GM12875 (cell line): ENCODE data around the gene SRCIN1.

Experiments used
- H3K4me3 ChIP-seq: one replicate; pipeline ENCODE4 v1.5.1; 2011; ENCODE audit warnings: low read depth, low read length, control low read depth
- CTCF ChIP-seq: IDR thresholded peaks from 2 replicates; pipeline ENCODE4 v1.5.1; 2011; ENCODE audit warnings: low read depth, mild to moderate bottlenecking, control low read depth, inconsistent platforms, low read length, moderate library complexity, borderline replicate concordance; ENCODE audit not compliant: insufficient read depth

SRCIN1 gene

GRCh38 chr17:38601539-38602351 is 4.0 kb downstream of the SRCIN1 start:
- no peak overlapping the region for H3K4me3 ChIP-seq
- TF ChIP-seq CTCF = no peak

DNA sequence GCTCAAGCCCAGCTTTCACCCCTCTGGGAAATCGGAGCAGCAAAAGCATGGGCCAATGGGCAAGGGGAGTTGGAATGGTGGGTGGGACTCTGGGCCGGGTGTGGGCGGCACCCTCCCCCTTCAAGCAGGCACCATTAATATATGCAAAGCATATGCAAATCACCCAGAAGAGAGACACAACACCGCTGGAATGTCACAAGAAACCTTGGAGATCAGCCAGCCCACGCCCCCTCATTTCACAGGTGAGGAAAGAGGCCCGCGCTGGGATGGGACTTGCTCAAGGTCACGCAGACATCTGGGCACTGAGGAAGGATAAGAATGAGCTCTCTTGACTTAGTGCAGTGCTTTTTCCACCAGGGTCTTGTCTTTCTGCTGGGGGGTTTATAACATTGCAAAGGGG is 4.8 kb downstream of the SRCIN1 start:
- TF ChIP-seq CTCF = no peak
- H3K4me3 ChIP-seq = no peak overlapping the region

DNA sequence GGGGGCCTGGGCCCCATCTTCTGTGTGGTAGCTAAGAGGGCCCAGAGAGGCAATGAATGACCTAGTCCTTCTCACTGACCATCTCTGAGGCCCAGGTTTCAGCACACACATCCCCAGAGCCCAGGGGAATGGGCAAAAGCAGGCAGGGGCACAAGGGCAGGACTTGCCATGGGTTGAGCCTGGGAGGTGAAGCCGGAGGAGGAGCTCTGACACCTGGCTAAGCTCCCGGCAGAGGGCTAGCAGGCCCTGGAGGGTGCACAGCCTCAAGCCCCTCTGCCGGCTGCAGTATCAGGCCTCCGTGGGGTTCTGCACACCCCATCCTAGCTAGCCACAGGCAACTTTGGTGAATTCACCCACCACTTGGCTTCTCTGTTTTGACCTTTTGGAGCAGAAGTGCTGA is 5.3 kb downstream of the SRCIN1 start:
- H3K4me3 ChIP-seq = no peak overlapping the region
- TF ChIP-seq CTCF = no peak

DNA sequence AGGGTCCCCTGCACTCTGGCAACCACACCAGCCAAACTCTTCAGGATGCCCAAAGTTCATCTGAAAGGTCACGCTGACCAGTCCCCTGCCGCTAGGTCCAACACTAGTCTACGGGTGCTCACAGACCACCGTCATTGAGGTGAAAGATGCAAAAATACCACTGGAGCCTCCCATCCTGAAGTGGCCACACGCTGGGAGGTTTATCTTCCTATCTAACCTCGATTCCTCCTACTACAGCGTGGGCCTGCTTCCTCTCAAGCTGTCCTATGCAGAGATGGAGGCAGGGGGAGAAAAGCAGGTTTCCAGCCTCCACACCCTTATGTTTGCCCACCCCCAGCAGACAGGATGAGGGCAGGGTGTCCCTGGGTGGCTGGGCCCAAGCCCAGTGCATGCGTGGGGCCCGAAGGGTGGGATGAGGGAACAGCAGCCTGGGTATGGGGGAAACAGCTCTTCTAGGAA is 6.3 kb downstream of the SRCIN1 start:
- no peak for TF ChIP-seq CTCF
- H3K4me3 ChIP-seq = no peak overlapping the region

DNA sequence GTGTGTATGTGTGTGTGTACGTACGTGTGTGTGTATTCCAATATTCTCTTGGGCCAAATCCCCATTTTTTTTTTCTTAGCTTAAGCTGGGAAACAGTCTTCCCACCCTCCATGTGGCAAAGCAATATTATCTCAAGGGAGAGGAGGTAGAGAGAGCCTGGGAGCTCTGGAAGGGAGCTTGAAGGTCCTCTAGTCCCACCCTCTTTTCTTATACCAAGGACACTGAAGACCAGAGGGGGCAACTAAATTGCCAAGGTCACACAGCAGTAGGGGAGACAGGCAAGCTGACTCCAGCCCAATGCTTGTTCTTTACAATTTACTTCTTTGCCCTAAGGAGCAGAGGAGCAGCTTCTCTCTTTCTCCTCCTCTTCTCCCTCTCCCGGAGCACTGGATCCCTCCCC is 6.8 kb downstream of the SRCIN1 start:
- no peak overlapping the region for H3K4me3 ChIP-seq
- no peak for TF ChIP-seq CTCF

DNA sequence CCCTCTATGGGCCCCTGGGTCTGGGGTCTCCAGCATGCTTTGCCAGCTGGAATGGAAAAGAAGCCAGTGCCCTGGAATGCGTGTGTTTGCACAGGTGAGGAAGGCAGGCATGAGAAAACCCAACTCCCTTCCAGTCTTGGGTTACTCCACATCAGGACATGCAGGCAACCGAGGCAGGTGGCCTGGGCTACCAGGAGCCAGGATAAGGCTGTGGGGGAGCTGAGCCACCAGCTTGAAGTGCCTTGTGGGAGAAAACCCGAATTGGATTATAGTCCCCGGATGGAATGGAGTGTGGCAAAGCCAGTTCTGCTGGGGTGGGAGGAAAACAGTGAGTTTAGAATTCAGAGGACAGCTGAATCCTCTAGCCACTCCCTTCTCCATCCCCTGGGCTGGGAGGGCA is 7.2 kb downstream of the SRCIN1 start:
- no peak overlapping the region for H3K4me3 ChIP-seq
- TF ChIP-seq CTCF = no peak

- TF ChIP-seq CTCF = no peak
- H3K4me3 ChIP-seq = no peak overlapping the region
Observed at GRCh38 chr17:38597375-38597774, 8.4 kb downstream of the SRCIN1 start.
